ENCODE results near the gene ABCC4. TPM values are rescaled to one million over a fixed set of nuclear protein-coding genes. Genes with fewer than 3 reads are reported as not detected.

ABCC4 gene
- total and polyA plus RNA-seq, 2 experiments from 2014 or later, result 4.3 to 12.2 TPM

DNA sequence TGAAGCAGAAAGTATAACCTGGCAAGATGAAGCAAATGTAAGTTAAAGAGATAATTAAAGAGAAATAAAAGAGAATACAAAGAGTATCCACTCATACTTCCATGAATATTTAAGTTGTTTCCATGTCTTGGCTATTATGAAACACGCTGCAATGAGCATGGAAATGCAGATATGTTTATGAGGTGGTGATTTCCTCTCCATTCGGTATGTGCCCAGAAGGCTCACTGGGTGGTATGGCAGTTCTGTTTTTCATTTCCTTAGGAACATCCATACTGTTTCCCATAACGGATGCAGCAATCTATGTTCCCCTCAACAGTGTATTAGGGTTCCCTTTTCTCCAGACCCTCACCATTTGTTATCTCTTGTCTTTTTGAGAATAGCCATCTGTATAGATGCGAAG is 316.3 kb downstream of the ABCC4 start (continued):
- no peak for TF ChIP-seq REST (IDR thresholded peaks at IDR 0.05; ENCODE audit: unreplicated experiment)

DNA sequence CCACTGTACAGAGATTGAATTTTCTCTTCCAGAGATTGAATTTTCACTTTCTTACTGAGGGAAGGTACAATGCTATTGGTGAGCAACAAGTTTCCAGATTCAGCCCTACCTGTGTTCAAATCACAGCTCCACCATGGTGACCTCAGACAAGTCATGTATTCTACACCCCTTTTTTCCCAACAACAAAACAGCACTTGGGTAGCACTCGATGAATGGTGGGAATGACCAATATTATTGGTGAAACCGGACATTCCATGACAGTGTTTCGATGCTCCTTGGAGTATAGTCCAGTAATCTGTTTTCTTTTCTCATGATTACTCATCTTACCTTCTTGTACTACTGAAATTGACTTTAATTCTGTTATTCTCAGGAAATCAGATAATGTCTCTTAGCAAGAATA is 322.7 kb downstream of the ABCC4 start:
- Histone ChIP-seq H3K36me3 (ENCODE audit: insufficient read depth) (no peaks in the 10 kb centered on the region), H3K79me2 (replicated peaks; ENCODE audit: insufficient read depth) (no peaks in the 10 kb centered on the region), H4K20me1 (replicated peaks; ENCODE audit: insufficient read depth) (no peaks in the 10 kb centered on the region), H3K9me2 (ENCODE audit: insufficient read depth) (no peaks in the 10 kb centered on the region), H3K4me2 (no peak overlapping the region), H3K4me3 (no peak overlapping the region), H3K4me1 (ENCODE audit: insufficient read depth) (peaks cover 9% of the 10 kb centered on the region), H3K27ac (ENCODE audit: low read depth) (no peak overlapping the region), H3F3A (replicated peaks; ENCODE audit: low read depth) (no peaks in the 10 kb centered on the region), H3K27me3 (ENCODE audit: insufficient read depth) (no peaks in the 10 kb centered on the region), H2AFZ (no peak overlapping the region)
- DNase-seq (ENCODE audit: low spot score), result no peak
- H3K4me3 Mint-ChIP-seq, result no peak overlapping the region
- peaks cover 4% of the 10 kb centered on the region; the same call in 1 of the 3 replicates for H3K36me3 Mint-ChIP-seq (ENCODE audit: low read depth)
- no peak overlapping the region for H3K27ac Mint-ChIP-seq
- TF ChIP-seq EZH2 (IDR thresholded peaks at IDR 0.05; ENCODE audit: low read depth, unreplicated experiment) (no peak), CREB1 (CRISPR knock-in tag; IDR thresholded peaks at IDR 0.05; ENCODE audit: low read depth) (no peak), JUNB (IDR thresholded peaks at IDR 0.05; ENCODE audit: unreplicated experiment) (no peak), ETS1 (IDR thresholded peaks at IDR 0.05) (no peak), EZH2phosphoT487 (IDR thresholded peaks at IDR 0.05; ENCODE audit: unreplicated experiment) (no peak), POLR2AphosphoS5 (IDR thresholded peaks at IDR 0.05; ENCODE audit: low read depth) (no peak), ZNF331 (CRISPR knock-in tag; IDR thresholded peaks at IDR 0.05; ENCODE audit: low read depth) (no peak), ZNF114 (CRISPR knock-in tag; IDR thresholded peaks at IDR 0.05) (no peak)
- TF ChIP-seq, protein P1, sequence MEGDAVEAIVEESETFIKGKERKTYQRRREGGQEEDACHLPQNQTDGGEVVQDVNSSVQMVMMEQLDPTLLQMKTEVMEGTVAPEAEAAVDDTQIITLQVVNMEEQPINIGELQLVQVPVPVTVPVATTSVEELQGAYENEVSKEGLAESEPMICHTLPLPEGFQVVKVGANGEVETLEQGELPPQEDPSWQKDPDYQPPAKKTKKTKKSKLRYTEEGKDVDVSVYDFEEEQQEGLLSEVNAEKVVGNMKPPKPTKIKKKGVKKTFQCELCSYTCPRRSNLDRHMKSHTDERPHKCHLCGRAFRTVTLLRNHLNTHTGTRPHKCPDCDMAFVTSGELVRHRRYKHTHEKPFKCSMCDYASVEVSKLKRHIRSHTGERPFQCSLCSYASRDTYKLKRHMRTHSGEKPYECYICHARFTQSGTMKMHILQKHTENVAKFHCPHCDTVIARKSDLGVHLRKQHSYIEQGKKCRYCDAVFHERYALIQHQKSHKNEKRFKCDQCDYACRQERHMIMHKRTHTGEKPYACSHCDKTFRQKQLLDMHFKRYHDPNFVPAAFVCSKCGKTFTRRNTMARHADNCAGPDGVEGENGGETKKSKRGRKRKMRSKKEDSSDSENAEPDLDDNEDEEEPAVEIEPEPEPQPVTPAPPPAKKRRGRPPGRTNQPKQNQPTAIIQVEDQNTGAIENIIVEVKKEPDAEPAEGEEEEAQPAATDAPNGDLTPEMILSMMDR (conservative IDR thresholded peaks at IDR 0.05; ENCODE audit: low read depth in 2 of 2), result no peak
- TF ChIP-seq, protein P2, sequence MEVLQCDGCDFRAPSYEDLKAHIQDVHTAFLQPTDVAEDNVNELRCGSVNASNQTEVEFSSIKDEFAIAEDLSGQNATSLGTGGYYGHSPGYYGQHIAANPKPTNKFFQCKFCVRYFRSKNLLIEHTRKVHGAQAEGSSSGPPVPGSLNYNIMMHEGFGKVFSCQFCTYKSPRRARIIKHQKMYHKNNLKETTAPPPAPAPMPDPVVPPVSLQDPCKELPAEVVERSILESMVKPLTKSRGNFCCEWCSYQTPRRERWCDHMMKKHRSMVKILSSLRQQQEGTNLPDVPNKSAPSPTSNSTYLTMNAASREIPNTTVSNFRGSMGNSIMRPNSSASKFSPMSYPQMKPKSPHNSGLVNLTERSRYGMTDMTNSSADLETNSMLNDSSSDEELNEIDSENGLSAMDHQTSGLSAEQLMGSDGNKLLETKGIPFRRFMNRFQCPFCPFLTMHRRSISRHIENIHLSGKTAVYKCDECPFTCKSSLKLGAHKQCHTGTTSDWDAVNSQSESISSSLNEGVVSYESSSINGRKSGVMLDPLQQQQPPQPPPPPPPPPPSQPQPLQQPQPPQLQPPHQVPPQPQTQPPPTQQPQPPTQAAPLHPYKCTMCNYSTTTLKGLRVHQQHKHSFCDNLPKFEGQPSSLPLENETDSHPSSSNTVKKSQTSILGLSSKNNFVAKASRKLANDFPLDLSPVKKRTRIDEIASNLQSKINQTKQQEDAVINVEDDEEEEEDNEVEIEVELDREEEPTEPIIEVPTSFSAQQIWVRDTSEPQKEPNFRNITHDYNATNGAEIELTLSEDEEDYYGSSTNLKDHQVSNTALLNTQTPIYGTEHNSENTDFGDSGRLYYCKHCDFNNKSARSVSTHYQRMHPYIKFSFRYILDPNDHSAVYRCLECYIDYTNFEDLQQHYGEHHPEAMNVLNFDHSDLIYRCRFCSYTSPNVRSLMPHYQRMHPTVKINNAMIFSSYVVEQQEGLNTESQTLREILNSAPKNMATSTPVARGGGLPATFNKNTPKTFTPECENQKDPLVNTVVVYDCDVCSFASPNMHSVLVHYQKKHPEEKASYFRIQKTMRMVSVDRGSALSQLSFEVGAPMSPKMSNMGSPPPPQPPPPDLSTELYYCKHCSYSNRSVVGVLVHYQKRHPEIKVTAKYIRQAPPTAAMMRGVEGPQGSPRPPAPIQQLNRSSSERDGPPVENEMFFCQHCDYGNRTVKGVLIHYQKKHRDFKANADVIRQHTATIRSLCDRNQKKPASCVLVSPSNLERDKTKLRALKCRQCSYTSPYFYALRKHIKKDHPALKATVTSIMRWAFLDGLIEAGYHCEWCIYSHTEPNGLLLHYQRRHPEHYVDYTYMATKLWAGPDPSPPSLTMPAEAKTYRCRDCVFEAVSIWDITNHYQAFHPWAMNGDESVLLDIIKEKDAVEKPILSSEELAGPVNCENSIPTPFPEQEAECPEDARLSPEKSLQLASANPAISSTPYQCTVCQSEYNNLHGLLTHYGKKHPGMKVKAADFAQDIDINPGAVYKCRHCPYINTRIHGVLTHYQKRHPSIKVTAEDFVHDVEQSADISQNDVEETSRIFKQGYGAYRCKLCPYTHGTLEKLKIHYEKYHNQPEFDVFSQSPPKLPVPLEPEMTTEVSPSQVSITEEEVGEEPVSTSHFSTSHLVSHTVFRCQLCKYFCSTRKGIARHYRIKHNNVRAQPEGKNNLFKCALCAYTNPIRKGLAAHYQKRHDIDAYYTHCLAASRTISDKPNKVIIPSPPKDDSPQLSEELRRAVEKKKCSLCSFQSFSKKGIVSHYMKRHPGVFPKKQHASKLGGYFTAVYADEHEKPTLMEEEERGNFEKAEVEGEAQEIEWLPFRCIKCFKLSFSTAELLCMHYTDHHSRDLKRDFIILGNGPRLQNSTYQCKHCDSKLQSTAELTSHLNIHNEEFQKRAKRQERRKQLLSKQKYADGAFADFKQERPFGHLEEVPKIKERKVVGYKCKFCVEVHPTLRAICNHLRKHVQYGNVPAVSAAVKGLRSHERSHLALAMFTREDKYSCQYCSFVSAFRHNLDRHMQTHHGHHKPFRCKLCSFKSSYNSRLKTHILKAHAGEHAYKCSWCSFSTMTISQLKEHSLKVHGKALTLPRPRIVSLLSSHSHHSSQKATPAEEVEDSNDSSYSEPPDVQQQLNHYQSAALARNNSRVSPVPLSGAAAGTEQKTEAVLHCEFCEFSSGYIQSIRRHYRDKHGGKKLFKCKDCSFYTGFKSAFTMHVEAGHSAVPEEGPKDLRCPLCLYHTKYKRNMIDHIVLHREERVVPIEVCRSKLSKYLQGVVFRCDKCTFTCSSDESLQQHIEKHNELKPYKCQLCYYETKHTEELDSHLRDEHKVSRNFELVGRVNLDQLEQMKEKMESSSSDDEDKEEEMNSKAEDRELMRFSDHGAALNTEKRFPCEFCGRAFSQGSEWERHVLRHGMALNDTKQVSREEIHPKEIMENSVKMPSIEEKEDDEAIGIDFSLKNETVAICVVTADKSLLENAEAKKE (CRISPR knock-in tag; IDR thresholded peaks at IDR 0.05), result no peak
- H3K27me3 Mint-ChIP-seq (ENCODE audit: insufficient read depth, low read depth, poor library complexity), result no peaks in the 10 kb centered on the region
- H3K4me1 Mint-ChIP-seq, result peaks cover 3% of the 10 kb centered on the region
- peaks cover 5% of the 10 kb centered on the region; the same call in 2 of the 3 replicates for H3K9me3 Mint-ChIP-seq
- no peak for ATAC-seq
